GM19193 (cell line): Measurements from ENCODE around the gene RAB27A.

Source experiments
- POLR2A ChIP-seq: IDR thresholded peaks from 4 replicates; pipeline ENCODE4 v1.6.1; 2011; ENCODE audit not compliant: insufficient read depth, insufficient read length; ENCODE audit errors: extremely low read depth

The RAB27A gene

DNA sequence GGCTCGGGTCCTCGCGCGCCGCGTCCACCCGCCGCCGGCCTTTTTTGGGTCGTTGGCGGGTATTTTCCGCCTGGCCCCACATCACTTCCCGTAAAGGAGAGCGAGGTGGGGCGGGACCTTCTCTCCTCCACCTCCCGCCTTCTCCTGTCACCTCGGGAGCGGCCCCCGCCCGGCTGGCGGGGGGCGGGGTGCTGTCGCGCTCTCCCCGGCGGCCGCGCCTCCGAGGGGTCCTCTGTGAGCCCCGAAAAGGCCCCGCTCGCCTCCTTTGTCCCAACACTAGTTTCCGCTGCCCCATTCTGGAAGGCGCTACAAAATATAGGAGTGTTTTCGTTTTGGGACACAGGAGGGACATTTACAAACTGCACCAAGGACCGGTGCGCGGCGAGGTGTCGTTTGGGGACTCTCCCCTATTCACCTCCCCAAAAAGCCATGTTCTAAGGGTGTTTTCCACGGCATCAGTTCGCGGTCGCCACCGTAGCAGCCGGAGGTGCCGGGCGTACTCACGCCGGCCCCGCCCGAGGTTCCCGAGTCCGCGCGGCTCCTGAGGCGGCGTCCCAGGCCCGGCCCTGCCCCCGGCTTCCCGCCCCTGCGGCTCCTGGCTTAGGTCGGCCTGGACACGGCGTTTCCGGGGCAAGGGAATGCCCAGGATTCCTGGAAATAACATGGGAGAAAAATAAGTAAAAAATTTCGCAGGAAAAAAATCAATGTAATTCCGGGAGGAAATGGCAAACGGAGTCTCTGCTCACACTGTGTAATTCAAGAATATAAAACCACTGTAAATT lies at the start of gene RAB27A:
Gene RAB27A (minus strand): TSS at position 68 of the 782 bp plus-strand sequence. CDS start 54,879 bp downstream, outside the sequence.
- TF ChIP-seq POLR2A = peak; percentile 21

DNA sequence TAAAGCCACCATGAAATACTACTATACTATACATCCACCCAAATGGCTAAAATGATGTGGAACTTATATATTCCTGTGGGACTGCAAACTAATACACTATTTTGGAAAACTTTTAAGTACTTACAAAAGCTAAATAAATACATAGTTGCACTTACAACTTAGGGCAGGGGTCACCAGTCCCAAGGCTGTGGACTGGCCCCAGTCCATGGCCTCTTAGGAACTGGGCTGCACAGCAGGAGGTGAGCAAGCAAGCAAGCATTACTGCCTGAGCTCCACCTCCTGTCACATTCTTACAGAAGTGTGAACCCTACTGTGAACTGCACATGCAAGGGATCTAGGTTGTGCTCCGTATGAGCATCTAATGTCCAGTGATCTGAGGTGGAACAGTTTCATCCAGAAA lies 47.5 kb upstream of the RAB27A start:
- TF ChIP-seq POLR2A = no peak

DNA sequence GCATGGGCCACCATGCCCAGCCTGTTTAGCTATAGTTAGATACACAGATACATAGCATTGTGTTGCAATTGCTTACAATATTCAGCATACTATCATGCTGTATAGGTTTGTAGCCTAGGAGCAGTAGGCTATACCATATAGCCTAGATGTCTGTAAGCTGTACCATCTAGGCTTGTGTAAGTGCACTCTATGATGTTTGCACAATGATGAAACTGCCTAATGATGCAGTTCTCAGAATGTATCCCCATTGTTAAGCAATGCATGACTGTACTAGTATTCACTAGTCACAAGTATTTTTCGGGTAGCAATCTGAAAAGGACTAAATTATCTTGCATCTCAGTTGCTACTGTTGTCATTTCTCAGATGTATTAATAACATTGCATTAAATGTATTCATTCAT lies 45.4 kb upstream of the RAB27A start:
- no peak for TF ChIP-seq POLR2A

DNA sequence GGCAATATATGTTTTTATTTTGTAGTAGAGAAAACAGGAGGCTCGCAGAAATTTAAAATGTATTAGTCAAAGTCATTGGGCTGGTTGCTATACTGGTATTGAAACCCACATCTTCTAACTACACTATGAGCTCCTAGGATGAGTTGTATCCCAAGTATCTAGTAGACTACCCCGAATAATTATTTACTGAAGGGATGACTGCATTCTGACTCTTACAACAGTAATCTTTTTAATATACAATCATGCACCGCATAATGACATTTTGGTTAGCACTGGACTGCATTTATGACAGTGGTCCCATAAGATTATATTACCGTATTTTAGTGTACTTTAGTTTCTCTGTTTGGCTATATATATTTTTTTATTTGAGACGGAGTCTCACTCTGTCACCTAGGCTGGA lies 44.8 kb upstream of the RAB27A start:
- no peak for TF ChIP-seq POLR2A

DNA sequence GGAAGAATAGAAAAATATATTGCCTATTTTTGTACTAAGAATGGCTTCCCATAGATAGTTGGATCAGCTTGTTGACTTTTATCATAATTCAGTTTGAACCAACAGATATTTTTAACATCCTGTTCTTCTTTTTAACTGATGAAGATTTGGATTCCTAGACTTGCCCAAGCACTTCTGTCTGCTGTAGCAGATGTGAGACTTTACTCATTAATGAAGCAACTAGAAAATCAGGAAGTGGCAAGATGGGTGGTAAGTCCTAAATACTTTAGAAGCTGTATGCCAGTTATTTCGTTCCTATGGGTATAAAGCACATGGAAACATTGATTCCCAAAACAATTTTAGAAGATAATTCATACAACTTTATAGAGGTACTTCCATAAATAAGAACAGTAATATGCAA lies 37.8 kb upstream of the RAB27A start:
- no peak for TF ChIP-seq POLR2A

DNA sequence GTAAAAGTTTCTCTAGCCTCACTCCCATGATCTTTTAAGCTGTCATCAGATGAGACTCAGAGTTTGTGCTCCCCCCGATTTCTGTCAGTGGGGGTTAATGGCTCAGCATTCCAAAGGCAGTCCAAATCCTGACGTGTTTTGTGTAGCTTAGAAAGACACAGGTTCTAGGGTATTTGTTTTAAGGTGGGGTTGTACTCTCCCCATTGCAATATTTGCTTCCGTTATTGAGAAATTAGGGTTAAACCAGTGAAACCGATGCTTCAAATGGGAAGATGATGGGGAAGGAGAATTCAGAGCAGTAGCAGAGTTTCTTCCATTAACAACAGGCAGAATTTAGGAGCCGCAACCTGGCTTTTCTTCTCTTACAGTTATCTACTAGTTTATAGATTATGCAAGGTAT lies 32.9 kb upstream of the RAB27A start:
- TF ChIP-seq POLR2A = no peak

DNA sequence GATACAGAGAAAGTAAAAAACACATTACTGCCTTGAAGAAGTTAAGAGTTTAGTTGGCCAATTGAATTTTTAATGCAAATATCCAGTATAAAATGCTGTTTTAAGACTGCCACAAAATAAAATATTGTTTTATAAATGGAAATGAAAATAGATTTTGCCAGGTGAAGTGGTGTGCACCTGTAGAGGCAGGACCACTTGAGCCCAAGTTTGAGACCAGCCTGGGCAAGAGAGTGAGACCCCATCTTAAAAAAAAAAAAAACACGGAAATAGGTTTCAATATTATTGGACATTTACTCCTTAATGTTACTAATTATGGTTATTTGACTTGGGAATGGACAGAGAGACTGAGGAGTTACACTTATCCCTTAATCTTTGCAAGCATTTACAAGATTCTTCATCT lies 31.4 kb upstream of the RAB27A start:
- no peak for TF ChIP-seq POLR2A

DNA sequence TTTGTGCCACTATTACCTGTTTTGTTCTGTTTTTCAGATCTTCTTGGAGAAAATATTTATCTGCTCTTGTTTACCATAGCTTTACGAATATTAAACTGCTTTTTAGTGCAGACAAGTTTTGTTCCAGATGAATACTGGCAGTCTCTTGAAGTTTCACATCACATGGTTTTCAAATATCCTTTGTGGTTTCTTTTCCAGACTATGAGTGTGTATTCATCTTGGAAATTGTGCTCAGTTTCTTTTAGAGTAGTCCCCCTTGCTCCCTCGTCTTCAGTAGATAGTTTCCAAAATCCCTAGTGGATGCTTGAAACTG lies 30.6 kb upstream of the RAB27A start:
- TF ChIP-seq POLR2A = no peak

DNA sequence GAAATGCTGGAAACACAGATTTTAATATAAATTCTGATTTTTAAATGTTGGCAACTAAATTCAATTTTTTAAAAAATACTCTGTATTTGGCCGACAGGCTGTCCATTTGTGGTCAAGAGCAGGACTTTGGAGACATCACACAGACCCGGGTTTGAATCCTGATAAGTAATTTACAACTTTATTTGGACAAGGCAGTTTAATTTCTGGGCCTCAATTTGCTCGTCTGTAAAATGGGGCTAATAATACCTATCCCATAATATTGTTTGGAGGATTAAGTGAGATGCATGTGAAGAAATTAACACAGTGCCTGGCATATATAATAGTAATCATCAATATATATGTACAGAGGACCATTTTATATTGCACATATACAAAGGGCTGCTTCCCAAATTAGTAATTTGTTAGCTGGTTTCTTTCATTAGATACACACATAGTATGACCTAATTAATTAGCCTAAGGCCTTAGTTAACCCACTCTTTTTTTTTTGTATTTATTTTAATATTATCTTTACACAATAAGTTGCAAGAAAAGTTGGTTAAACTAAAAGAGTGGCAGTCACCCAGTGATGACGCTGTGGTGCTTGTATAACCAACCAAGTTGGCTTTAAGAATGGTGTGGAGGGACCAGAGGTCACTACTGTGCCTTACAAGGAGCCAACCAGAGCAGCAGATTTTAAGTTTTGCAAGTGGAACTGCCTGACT lies 30.1 kb upstream of the RAB27A start:
- no peak for TF ChIP-seq POLR2A

DNA sequence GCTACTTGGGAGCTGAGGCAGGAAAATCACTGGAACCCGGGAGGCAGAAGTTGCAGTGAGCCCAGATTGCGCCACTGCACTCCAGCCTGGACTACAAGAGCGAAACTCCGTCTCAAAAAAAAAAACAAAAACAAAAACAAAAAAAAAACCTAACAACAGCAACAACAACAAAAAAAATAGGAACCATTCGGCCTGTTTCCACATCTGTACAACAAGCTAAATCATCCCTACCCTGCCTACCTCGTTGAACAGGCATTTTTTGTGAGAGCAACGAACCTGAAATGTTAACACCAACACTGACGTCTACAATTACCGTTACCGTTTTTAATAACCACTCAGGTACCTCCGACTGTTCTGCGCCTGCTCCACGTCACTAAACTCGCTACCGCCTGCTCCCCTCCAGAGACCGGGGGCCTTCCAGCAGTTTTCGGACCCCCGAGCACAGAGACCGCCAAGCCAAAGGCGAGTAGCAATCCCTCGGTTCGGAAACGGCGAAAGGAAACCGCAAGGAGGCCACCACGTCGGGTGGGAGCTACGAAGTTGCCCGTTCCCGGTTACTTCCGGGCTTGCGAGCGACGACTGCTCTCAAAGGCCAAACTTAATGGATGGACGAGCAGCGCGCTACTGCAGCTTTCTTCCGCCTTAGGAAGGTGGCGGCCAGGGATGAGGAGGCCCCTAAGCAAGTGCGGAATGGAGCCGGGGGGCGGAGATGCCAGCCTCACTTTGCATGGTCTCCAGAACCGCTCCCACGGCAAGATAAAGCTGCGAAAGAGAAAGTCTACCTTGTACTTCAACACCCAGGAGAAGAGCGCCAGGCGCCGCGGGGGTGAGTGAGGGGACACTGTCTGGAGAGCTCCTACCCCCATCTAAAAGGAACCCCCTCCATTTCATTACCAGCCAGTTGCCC lies 29.2 kb upstream of the RAB27A start, which contains the start of the genes PIGB and PIGBOS1:
Gene PIGB (plus strand): TSS at position 635 of the 907 bp plus-strand sequence. CDS start 29 bp downstream, at position 664.
Gene PIGBOS1 (minus strand): TSS at position 536 of the 907 bp plus-strand sequence. CDS start 1,331 bp downstream, outside the sequence.
- TF ChIP-seq POLR2A = peak; percentile 91

DNA sequence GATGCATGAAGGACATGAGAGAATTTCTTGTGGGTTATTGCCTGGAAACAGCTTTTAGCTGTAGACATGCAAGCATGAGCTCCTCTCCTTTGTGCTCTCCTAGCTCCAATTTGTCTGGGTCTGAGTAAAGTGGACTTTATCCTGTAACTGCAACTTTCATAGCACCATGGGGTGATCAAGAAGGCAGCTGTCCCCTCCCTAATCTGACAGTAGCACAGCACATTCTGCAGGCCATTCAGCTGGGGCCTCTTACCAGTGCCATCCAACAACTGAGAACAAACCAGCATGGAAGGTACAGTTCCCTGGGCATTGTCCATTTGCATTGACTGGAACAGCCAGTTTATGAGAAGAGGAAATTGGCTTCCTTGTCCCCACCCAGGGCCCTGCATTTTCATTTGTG lies 7.7 kb upstream of the RAB27A start:
- TF ChIP-seq POLR2A = no peak

DNA sequence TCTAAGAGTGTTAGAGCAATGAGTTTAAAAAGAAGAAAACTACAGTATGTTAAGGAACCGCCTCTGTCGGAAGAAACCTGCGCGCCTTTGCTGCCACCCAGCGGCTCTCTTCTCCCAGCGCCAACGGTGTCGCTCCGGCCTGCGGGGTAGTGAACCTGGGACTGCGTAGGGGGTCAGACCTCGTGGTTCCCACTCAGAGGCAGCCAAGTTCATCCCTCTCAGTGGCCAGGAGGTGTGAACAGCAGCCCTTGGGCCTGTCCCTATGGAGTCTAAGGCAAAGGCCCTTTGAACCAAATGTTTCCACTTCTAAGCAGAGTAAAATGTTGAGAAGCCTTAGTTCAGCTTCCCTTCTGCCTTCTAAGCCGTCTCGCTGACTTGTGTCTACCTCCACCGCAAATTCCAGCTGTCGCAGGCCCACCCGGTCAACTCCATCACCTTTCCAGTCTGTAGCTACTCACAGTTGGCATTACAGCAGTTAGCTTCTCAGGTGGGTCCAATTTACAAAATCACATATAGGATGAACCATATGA lies 980 bp upstream of the RAB27A start:
- no peak for TF ChIP-seq POLR2A

DNA sequence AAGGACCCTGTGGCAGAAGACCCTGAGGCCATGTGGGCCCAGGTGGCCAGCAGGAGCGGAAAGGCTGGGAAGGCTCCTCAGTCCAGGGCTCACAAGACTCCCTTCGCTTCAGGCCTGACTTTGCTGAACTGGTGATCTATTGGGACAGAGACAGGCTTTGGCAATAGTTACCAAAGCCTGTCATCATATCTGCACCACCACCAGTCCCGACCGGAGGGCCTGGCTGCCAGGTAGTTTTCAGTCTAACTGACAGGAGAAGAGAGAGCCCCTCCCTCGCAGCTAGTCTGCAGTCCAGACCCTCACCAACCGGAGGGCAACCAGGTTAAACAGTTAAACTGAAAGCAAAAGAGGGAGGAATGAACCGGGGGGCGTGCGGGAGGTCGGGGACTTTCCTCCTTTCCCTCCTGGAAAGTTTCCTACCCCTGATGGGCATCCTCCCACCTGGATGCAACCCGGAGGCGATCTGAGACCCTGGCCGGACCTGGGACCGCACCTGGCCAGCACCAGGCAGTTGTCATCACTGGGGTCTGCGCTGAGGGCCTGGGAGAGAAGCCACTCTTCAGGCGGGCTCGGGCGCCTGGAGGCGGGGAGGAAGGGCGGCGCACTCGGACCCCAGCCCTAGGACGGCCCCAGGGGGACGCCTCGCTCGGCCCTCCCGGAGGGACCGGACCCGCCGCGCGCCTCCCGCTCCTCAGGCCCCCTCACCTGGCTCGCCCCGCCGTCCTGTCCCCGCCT lies 435 bp downstream of the RAB27A start:
- no peak for TF ChIP-seq POLR2A
